22Rv1 (cell line): Measurements from ENCODE around the gene CD44.

Source experiments
- H3K27ac ChIP-seq: fragments of 450-650 bp; 2 replicates; pipeline ENCODE4 v1.5.1; 2017
- CTCF ChIP-seq: fragments of 450-650 bp; IDR thresholded peaks from 2 replicates; pipeline ENCODE4 v1.5.1; 2017; ENCODE audit warnings: mild to moderate bottlenecking
- ZFX ChIP-seq: fragments of 450-650 bp; IDR thresholded peaks from 2 replicates; pipeline ENCODE4 v1.6.1; 2017; ENCODE audit warnings: antibody characterized with exemption, borderline replicate concordance

Gene CD44

GRCh38 chr11:35228328-35228725, 89.4 kb downstream of the CD44 start:
- no peak for TF ChIP-seq CTCF
- no peak for TF ChIP-seq ZFX

GRCh38 chr11:35230388-35230787, 91.4 kb downstream of the CD44 start:
- no peak for TF ChIP-seq ZFX
- TF ChIP-seq CTCF = no peak
- H3K27ac ChIP-seq = no peak overlapping the region

More at GRCh38 chr11:35228328-35228725, 89.4 kb downstream of the CD44 start:
- no peak overlapping the region for H3K27ac ChIP-seq

- H3K27ac ChIP-seq = no peak overlapping the region
Measured at GRCh38 chr11:35231076-35231860, 92.3 kb downstream of the CD44 start.

GRCh38 chr11:35232891-35233330, 93.9 kb downstream of the CD44 start:
- H3K27ac ChIP-seq = no peak overlapping the region
- TF ChIP-seq ZFX (no peak), CTCF (no peak)

More at GRCh38 chr11:35231076-35231860, 92.3 kb downstream of the CD44 start:
- TF ChIP-seq CTCF (no peak), ZFX (no peak)

GRCh38 chr11:35233518-35233917, 94.5 kb downstream of the CD44 start:
- TF ChIP-seq ZFX (no peak), CTCF (no peak)
- H3K27ac ChIP-seq = no peak overlapping the region

GRCh38 chr11:35234460-35235156, 95.6 kb downstream of the CD44 start:
- no peak overlapping the region for H3K27ac ChIP-seq
- TF ChIP-seq CTCF (no peak), ZFX (no peak)

GRCh38 chr11:35235157-35235468, 96.1 kb downstream of the CD44 start:
- no peak overlapping the region for H3K27ac ChIP-seq
- no peak for TF ChIP-seq CTCF
- TF ChIP-seq ZFX = no peak
